ENCODE data around the gene RNU11. TPM values are rescaled to one million over a fixed set of nuclear protein-coding genes. Genes with fewer than 3 reads are reported as not detected.

Gene RNU11
- total and polyA plus RNA-seq, 2 experiments from 2014 or later = not detected

DNA sequence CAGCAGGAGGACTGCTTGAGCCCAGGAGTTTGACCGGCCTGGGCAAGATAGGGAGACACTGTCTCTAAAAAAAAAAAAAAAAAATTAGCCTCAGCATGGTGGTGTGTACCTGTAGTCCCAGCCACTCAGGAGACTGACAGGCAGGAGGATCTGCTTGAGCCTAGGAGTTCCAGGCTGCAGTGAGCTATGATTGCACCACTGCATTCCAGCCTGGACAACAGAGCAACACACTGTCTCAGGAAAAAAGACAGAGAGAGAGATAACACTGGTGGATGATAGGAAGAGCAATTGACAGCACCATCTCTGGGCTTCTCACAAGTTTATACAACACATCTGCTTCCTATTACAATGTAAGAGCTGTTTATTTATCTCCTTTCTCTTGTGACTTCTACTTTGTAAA, 2.4 kb upstream of the RNU11 start (continued):
- TF ChIP-seq, protein P1, sequence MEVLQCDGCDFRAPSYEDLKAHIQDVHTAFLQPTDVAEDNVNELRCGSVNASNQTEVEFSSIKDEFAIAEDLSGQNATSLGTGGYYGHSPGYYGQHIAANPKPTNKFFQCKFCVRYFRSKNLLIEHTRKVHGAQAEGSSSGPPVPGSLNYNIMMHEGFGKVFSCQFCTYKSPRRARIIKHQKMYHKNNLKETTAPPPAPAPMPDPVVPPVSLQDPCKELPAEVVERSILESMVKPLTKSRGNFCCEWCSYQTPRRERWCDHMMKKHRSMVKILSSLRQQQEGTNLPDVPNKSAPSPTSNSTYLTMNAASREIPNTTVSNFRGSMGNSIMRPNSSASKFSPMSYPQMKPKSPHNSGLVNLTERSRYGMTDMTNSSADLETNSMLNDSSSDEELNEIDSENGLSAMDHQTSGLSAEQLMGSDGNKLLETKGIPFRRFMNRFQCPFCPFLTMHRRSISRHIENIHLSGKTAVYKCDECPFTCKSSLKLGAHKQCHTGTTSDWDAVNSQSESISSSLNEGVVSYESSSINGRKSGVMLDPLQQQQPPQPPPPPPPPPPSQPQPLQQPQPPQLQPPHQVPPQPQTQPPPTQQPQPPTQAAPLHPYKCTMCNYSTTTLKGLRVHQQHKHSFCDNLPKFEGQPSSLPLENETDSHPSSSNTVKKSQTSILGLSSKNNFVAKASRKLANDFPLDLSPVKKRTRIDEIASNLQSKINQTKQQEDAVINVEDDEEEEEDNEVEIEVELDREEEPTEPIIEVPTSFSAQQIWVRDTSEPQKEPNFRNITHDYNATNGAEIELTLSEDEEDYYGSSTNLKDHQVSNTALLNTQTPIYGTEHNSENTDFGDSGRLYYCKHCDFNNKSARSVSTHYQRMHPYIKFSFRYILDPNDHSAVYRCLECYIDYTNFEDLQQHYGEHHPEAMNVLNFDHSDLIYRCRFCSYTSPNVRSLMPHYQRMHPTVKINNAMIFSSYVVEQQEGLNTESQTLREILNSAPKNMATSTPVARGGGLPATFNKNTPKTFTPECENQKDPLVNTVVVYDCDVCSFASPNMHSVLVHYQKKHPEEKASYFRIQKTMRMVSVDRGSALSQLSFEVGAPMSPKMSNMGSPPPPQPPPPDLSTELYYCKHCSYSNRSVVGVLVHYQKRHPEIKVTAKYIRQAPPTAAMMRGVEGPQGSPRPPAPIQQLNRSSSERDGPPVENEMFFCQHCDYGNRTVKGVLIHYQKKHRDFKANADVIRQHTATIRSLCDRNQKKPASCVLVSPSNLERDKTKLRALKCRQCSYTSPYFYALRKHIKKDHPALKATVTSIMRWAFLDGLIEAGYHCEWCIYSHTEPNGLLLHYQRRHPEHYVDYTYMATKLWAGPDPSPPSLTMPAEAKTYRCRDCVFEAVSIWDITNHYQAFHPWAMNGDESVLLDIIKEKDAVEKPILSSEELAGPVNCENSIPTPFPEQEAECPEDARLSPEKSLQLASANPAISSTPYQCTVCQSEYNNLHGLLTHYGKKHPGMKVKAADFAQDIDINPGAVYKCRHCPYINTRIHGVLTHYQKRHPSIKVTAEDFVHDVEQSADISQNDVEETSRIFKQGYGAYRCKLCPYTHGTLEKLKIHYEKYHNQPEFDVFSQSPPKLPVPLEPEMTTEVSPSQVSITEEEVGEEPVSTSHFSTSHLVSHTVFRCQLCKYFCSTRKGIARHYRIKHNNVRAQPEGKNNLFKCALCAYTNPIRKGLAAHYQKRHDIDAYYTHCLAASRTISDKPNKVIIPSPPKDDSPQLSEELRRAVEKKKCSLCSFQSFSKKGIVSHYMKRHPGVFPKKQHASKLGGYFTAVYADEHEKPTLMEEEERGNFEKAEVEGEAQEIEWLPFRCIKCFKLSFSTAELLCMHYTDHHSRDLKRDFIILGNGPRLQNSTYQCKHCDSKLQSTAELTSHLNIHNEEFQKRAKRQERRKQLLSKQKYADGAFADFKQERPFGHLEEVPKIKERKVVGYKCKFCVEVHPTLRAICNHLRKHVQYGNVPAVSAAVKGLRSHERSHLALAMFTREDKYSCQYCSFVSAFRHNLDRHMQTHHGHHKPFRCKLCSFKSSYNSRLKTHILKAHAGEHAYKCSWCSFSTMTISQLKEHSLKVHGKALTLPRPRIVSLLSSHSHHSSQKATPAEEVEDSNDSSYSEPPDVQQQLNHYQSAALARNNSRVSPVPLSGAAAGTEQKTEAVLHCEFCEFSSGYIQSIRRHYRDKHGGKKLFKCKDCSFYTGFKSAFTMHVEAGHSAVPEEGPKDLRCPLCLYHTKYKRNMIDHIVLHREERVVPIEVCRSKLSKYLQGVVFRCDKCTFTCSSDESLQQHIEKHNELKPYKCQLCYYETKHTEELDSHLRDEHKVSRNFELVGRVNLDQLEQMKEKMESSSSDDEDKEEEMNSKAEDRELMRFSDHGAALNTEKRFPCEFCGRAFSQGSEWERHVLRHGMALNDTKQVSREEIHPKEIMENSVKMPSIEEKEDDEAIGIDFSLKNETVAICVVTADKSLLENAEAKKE (CRISPR knock-in tag; IDR thresholded peaks at IDR 0.05) = no peak
- TF ChIP-seq CREB1 (CRISPR knock-in tag; IDR thresholded peaks at IDR 0.05; ENCODE audit: low read depth) (no peak), ZNF114 (CRISPR knock-in tag; IDR thresholded peaks at IDR 0.05) (no peak), NANOG (IDR thresholded peaks at IDR 0.05; ENCODE audit: borderline replicate concordance) (no peak), JUNB (IDR thresholded peaks at IDR 0.05; ENCODE audit: unreplicated experiment) (no peak), EZH2 (IDR thresholded peaks at IDR 0.05; ENCODE audit: low read depth, unreplicated experiment) (no peak), EZH2phosphoT487 (IDR thresholded peaks at IDR 0.05; ENCODE audit: unreplicated experiment) (no peak), STAT1 (IDR thresholded peaks at IDR 0.05; ENCODE audit: unreplicated experiment) (no peak)
- TF ChIP-seq, protein P2, sequence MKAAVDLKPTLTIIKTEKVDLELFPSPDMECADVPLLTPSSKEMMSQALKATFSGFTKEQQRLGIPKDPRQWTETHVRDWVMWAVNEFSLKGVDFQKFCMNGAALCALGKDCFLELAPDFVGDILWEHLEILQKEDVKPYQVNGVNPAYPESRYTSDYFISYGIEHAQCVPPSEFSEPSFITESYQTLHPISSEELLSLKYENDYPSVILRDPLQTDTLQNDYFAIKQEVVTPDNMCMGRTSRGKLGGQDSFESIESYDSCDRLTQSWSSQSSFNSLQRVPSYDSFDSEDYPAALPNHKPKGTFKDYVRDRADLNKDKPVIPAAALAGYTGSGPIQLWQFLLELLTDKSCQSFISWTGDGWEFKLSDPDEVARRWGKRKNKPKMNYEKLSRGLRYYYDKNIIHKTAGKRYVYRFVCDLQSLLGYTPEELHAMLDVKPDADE (IDR thresholded peaks at IDR 0.05) = no peak

DNA sequence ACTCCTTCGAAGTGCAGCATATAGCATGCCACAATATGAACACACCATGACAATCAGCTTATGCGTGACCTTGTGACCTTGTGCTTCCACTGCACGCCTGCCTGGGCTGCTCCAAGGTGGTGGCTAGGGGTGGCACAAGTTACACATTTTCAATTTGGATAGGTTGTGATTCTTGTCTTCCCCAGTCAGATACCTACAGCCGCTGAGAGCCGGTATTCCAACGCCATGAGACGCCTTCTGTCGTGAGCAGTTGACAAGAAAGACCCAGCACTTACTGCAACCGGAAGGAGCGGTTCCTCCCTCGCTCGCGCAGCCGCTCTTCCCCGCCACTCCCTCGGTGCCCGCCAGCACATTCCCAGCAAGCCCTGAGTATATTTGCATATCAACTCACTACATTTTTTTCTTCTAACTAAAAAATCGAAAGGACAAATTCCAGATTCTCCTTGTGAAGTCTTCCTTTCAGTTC, 359 bp upstream of the RNU11 start:
- H3K79me2 ChIP-seq (replicated peaks; ENCODE audit: insufficient read depth) = no peaks in the 10 kb centered on the region
- peak overlapping the region; percentile 69 for H3K4me2 ChIP-seq
- DNase-seq (ENCODE audit: low spot score) (peak; percentile 91), ATAC-seq (peak; percentile 85)
- H3K9me2 ChIP-seq (ENCODE audit: insufficient read depth) = no peaks in the 10 kb centered on the region
- peaks cover 17% of the 10 kb centered on the region for H3K4me1 ChIP-seq (ENCODE audit: insufficient read depth)
- H3K27me3 ChIP-seq (ENCODE audit: insufficient read depth) = no peaks in the 10 kb centered on the region
- Mint-ChIP-seq H3K4me1 (peaks cover 17% of the 10 kb centered on the region), H3K4me3 (peak overlapping the region; percentile 80), H3K36me3 (ENCODE audit: low read depth) (no peaks in the 10 kb centered on the region; the same call in 2 of the 3 replicates), H3K9me3 (no peaks in the 10 kb centered on the region), H3K27ac (peak overlapping the region; percentile 100), H3K27me3 (ENCODE audit: insufficient read depth, low read depth, poor library complexity) (peaks cover 19% of the 10 kb centered on the region)
- H3K27ac ChIP-seq (ENCODE audit: low read depth) = peak overlapping the region; percentile 91
- H4K20me1 ChIP-seq (replicated peaks; ENCODE audit: insufficient read depth) = no peaks in the 10 kb centered on the region
- no peak overlapping the region for H2AFZ ChIP-seq
- H3K4me3 ChIP-seq = peak overlapping the region; percentile 42
- peaks cover 7% of the 10 kb centered on the region; the same call in 1 of the 2 replicates for H3F3A ChIP-seq (replicated peaks; ENCODE audit: low read depth)
- no peaks in the 10 kb centered on the region for H3K36me3 ChIP-seq (ENCODE audit: insufficient read depth)
- TF ChIP-seq CREB1 (CRISPR knock-in tag; IDR thresholded peaks at IDR 0.05; ENCODE audit: low read depth) (no peak), EZH2phosphoT487 (IDR thresholded peaks at IDR 0.05; ENCODE audit: unreplicated experiment) (no peak), EZH2 (IDR thresholded peaks at IDR 0.05; ENCODE audit: low read depth, unreplicated experiment) (no peak), NANOG (IDR thresholded peaks at IDR 0.05; ENCODE audit: borderline replicate concordance) (no peak), POLR2AphosphoS5 (IDR thresholded peaks at IDR 0.05; ENCODE audit: low read depth) (no peak), JUNB (IDR thresholded peaks at IDR 0.05; ENCODE audit: unreplicated experiment) (no peak), STAT1 (IDR thresholded peaks at IDR 0.05; ENCODE audit: unreplicated experiment) (no peak), ZNF114 (CRISPR knock-in tag; IDR thresholded peaks at IDR 0.05) (no peak)
- TF ChIP-seq, protein P2 (IDR thresholded peaks at IDR 0.05) = no peak

Data from GM23338 (cell line).